Fibroblast of villous mesenchyme (primary cell): ENCODE measurements around the gene IVD. TPM values are rescaled to one million over a fixed set of nuclear protein-coding genes. Genes with fewer than 3 reads are reported as not detected.

Experiments
- DNase-seq: peaks from one replicate; pipeline ENCODE4 v3.0.0-alpha.2; 2010; ENCODE audit warnings: low read depth
- H3K4me3 ChIP-seq: 2 replicates; pipeline ENCODE4 v1.5.1; 2011; ENCODE audit warnings: low read depth, mild to moderate bottlenecking, low read length
- CTCF ChIP-seq: IDR thresholded peaks from 2 replicates; pipeline ENCODE4 v1.5.1; 2012; ENCODE audit warnings: low read depth, mild to moderate bottlenecking, low read length; ENCODE audit not compliant: insufficient read depth
- total RNA-seq: library from RNA; depleted of rRNA; stranded (reverse); fragments of >200 nt; gene quantifications from 2 replicates; pipeline ENCODE4 v1.2.3, GENCODE V29; 2012

IVD gene
- total RNA-seq, 1 donor = 40.2 TPM

- H3K4me3 ChIP-seq = no peak overlapping the region
- no peak for DNase-seq
- TF ChIP-seq CTCF = no peak
These were observed 6.2 kb upstream of the IVD start for GRCh38 chr15:40399370-40399769.

- no peak overlapping the region for H3K4me3 ChIP-seq
- no peak for DNase-seq
- no peak for TF ChIP-seq CTCF
These were observed 1.9 kb downstream of the IVD start for GRCh38 chr15:40407330-40407990.

GRCh38 chr15:40409366-40409765 lies 3.8 kb downstream of the IVD start:
- no peak overlapping the region for H3K4me3 ChIP-seq
- DNase-seq = no peak
- TF ChIP-seq CTCF = no peak

GRCh38 chr15:40410476-40410875 lies 4.9 kb downstream of the IVD start:
- TF ChIP-seq CTCF = no peak
- no peak overlapping the region for H3K4me3 ChIP-seq
- DNase-seq = no peak

GRCh38 chr15:40412095-40412759 lies 6.6 kb downstream of the IVD start:
- TF ChIP-seq CTCF = no peak
- H3K4me3 ChIP-seq = no peak overlapping the region
- no peak for DNase-seq

GRCh38 chr15:40413036-40413435 lies 7.4 kb downstream of the IVD start:
- DNase-seq = no peak
- no peak overlapping the region for H3K4me3 ChIP-seq
- no peak for TF ChIP-seq CTCF
